HEK293 (cell line): ENCODE measurements around the gene NOS1AP.
A peak's percentile ranks its signal among the peaks of the same experiment; 100 is the strongest.

Experiments
- CTCF ChIA-PET: fragments of 350-600 bp; formaldehyde crosslinking; extraction: SDS; loops from one replicate; lab custom pipeline; 2021; ENCODE audit warnings: antibody characterized with exemption; lab: Yijun Ruan, JAX
- POLR2A ChIA-PET: fragments of 300-600 bp; formaldehyde crosslinking; extraction: SDS; loops from one replicate; lab custom pipeline; 2020; ENCODE audit warnings: antibody characterized with exemption, inconsistent platforms; lab: Yijun Ruan, JAX
- H3K27ac ChIP-seq: fragments of 200-500 bp; sonication (Bioruptor generic); 2 replicates; pipeline ENCODE4 v1.5.1; 2014; ENCODE audit warnings: low read depth, low read length, control low read depth, inconsistent platforms; ENCODE audit errors: extremely low read depth
- H3K36me3 ChIP-seq, 2 experiments: fragments of 200-500 bp in 1 of 2; sonication (Bioruptor generic) in 1 of 2; 1 replicate in 1 of 2; 2 replicates in 1 of 2; pipeline ENCODE4 v1.5.1; 2014 to 2017; ENCODE audit warnings: inconsistent platforms in 2 of 2, low read length in 2 of 2; ENCODE audit not compliant: control insufficient read depth in 2 of 2, insufficient read depth in 1 of 2
- H3K4me1 ChIP-seq: fragments of 200-500 bp; sonication (Bioruptor generic); 2 replicates; pipeline ENCODE4 v1.5.1; 2014; ENCODE audit warnings: mild to moderate bottlenecking, low read length, inconsistent platforms; ENCODE audit not compliant: control insufficient read depth, insufficient read depth
- H3K4me3 ChIP-seq: 2 replicates; pipeline ENCODE4 v1.5.1; 2011; ENCODE audit warnings: low read depth, mild to moderate bottlenecking, control low read depth, low read length, moderate library complexity
- H3K9me3 ChIP-seq: fragments of 200-500 bp; sonication (Bioruptor generic); 2 replicates; pipeline ENCODE4 v1.5.1; 2014; ENCODE audit warnings: low read depth, low read length, inconsistent platforms; ENCODE audit not compliant: control insufficient read depth, insufficient read depth
- ATF2 ChIP-seq: fragments of 450-650 bp; formaldehyde crosslinking; IDR thresholded peaks from 2 replicates; pipeline ENCODE4 v1.5.1; 2016; ENCODE audit warnings: missing biosample characterization, missing genetic modification characterization, low read depth
- GLIS2 ChIP-seq: fragments of 450-650 bp; formaldehyde crosslinking; IDR thresholded peaks from 2 replicates; pipeline ENCODE4 v1.5.1; 2016; ENCODE audit warnings: missing biosample characterization, missing genetic modification characterization
- INSM2 ChIP-seq: fragments of 450-650 bp; formaldehyde crosslinking; IDR thresholded peaks from 2 replicates; pipeline ENCODE4 v1.5.1; 2016; ENCODE audit warnings: missing biosample characterization, missing genetic modification characterization
- MZF1 ChIP-seq: fragments of 450-650 bp; formaldehyde crosslinking; IDR thresholded peaks from 2 replicates; pipeline ENCODE4 v1.5.1; 2017; ENCODE audit warnings: missing biosample characterization, missing genetic modification characterization, borderline replicate concordance
- RBAK ChIP-seq: fragments of 450-650 bp; formaldehyde crosslinking; IDR thresholded peaks from 2 replicates; pipeline ENCODE4 v1.5.1; 2016; ENCODE audit warnings: missing biosample characterization, missing genetic modification characterization
- ZBTB6 ChIP-seq: fragments of 450-650 bp; formaldehyde crosslinking; IDR thresholded peaks from 2 replicates; pipeline ENCODE4 v1.5.1; 2017; ENCODE audit warnings: missing biosample characterization, missing genetic modification characterization
- ZFP3 ChIP-seq: fragments of 450-650 bp; formaldehyde crosslinking; IDR thresholded peaks from 2 replicates; pipeline ENCODE4 v1.5.1; 2016; ENCODE audit warnings: low read depth, missing biosample characterization, missing genetic modification characterization
- ZNF19 ChIP-seq: fragments of 450-650 bp; formaldehyde crosslinking; IDR thresholded peaks from 2 replicates; pipeline ENCODE4; 2016; ENCODE audit warnings: missing biosample characterization, missing genetic modification characterization, low read depth
- ZNF2 ChIP-seq: fragments of 450-650 bp; formaldehyde crosslinking; IDR thresholded peaks from 2 replicates; pipeline ENCODE4 v1.5.1; 2016; ENCODE audit warnings: missing biosample characterization, missing genetic modification characterization
- ZNF24 ChIP-seq: fragments of 450-650 bp; formaldehyde crosslinking; IDR thresholded peaks from 2 replicates; pipeline ENCODE4 v1.5.1; 2016; ENCODE audit warnings: missing biosample characterization, missing genetic modification characterization
- ZNF398 ChIP-seq: fragments of 450-650 bp; formaldehyde crosslinking; IDR thresholded peaks from 2 replicates; pipeline ENCODE4 v1.5.1; 2017; ENCODE audit warnings: missing biosample characterization, missing genetic modification characterization
- ZNF416 ChIP-seq: fragments of 450-650 bp; formaldehyde crosslinking; IDR thresholded peaks from 2 replicates; pipeline ENCODE4 v1.5.1; 2016; ENCODE audit warnings: missing biosample characterization, missing genetic modification characterization
- ZNF449 ChIP-seq: fragments of 450-650 bp; formaldehyde crosslinking; IDR thresholded peaks from 2 replicates; pipeline ENCODE4 v1.5.1; 2017; ENCODE audit warnings: missing biosample characterization, mild to moderate bottlenecking, missing genetic modification characterization, moderate library complexity
- ZNF521 ChIP-seq: fragments of 450-650 bp; formaldehyde crosslinking; IDR thresholded peaks from 2 replicates; pipeline ENCODE4 v1.5.1; 2017; ENCODE audit warnings: missing biosample characterization, mild to moderate bottlenecking, missing genetic modification characterization

The NOS1AP gene

GRCh38 chr1:162151900-162152829 lies 82.7 kb downstream of the NOS1AP start (continued):
- TF ChIP-seq ZNF24 (tag by site-specific recombination) (0 out of 2 replicates have a peak, but pooled peaks have one; percentile 44), ZNF19 (tag by site-specific recombination) (no peak), ZNF521 (no peak), RBAK (tag by site-specific recombination) (no peak), MZF1 (tag by site-specific recombination) (peak; percentile 45; the same call in 1 of the 2 replicates), ZNF416 (tag by site-specific recombination) (no peak), ZNF2 (tag by site-specific recombination) (no peak), ZNF398 (tag by site-specific recombination) (peak; percentile 42; the same call in 1 of the 2 replicates), ZFP3 (tag by site-specific recombination) (no peak), GLIS2 (tag by site-specific recombination) (peak; percentile 59; the same call in 1 of the 2 replicates), ZNF449 (tag by site-specific recombination) (no peak), ATF2 (tag by site-specific recombination) (peak; percentile 90), INSM2 (no peak)

GRCh38 chr1:162153374-162153773 lies 83.9 kb downstream of the NOS1AP start:
- no peak overlapping the region for H3K27ac ChIP-seq
- H3K9me3 ChIP-seq, result no peaks in the 10 kb centered on the region
- POLR2A ChIA-PET, result no interaction called here
- TF ChIP-seq MZF1 (tag by site-specific recombination) (peak; percentile 96; the same call in 1 of the 2 replicates), ZBTB6 (no peak)
- CTCF ChIA-PET, result interaction anchor here (0.7 kb wide), 1 partner anchor 12 kb away, joined by 3 read pairs; no protein-coding TSS in a partner anchor
- no peak overlapping the region for H3K4me3 ChIP-seq
- peaks cover 6% of the 10 kb centered on the region for H3K4me1 ChIP-seq
- no peaks in the 10 kb centered on the region for H3K36me3 ChIP-seq
